AG20443 (cell line): Measurements from ENCODE around the gene HACD4.

Experiments used
- DNase-seq: peaks from one replicate; pipeline ENCODE4 v3.0.0; 2012; ENCODE audit warnings: low spot score, mixed read lengths

Gene HACD4

GRCh38 chr9:21031091-21031807, at the start of gene HACD4:
HACD4 (minus strand) TSS chr9:21031640; CDS start chr9:21031590, 50 bp downstream.
- DNase-seq: peak; percentile 89

GRCh38 chr9:21080793-21081192, 49.4 kb upstream of the HACD4 start:
- DNase-seq: no peak

GRCh38 chr9:21078702-21079101, 47.3 kb upstream of the HACD4 start:
- DNase-seq: no peak

- no peak for DNase-seq
These were observed 46.3 kb upstream of the HACD4 start, which contains the start of gene IFNB1 for GRCh38 chr9:21077781-21078180. IFNB1 (minus strand) TSS chr9:21077942; CDS start chr9:21077869, 73 bp downstream.

GRCh38 chr9:21075484-21075883, 44.0 kb upstream of the HACD4 start:
- DNase-seq: no peak

- no peak for DNase-seq
These were observed 39.5 kb upstream of the HACD4 start for GRCh38 chr9:21070906-21071305.

GRCh38 chr9:21070171-21070571, 38.7 kb upstream of the HACD4 start:
- DNase-seq: peak; percentile 86

- DNase-seq: peak; percentile 55
These were observed 29.6 kb upstream of the HACD4 start for GRCh38 chr9:21060919-21061561.

- DNase-seq: no peak
These were observed 25.5 kb upstream of the HACD4 start for GRCh38 chr9:21056931-21057330.

GRCh38 chr9:21053851-21054250, 22.4 kb upstream of the HACD4 start:
- no peak for DNase-seq

GRCh38 chr9:21047281-21047691, 15.8 kb upstream of the HACD4 start:
- no peak for DNase-seq

GRCh38 chr9:21043841-21044240, 12.4 kb upstream of the HACD4 start:
- DNase-seq: no peak

GRCh38 chr9:21042466-21042865, 11.0 kb upstream of the HACD4 start:
- DNase-seq: no peak

GRCh38 chr9:21039302-21039701, 7.9 kb upstream of the HACD4 start:
- no peak for DNase-seq

GRCh38 chr9:21037278-21037677, 5.8 kb upstream of the HACD4 start:
- no peak for DNase-seq

GRCh38 chr9:21031808-21032183, 356 bp upstream of the HACD4 start:
- DNase-seq: no peak

- DNase-seq: peak; percentile 48
These were observed 928 bp downstream of the HACD4 start for GRCh38 chr9:21030389-21031035.

- no peak for DNase-seq
These were observed 1.8 kb downstream of the HACD4 start for GRCh38 chr9:21029661-21030060.

GRCh38 chr9:21028466-21028865, 3.0 kb downstream of the HACD4 start:
- no peak for DNase-seq

GRCh38 chr9:21027295-21027694, 4.1 kb downstream of the HACD4 start:
- peak; percentile 15 for DNase-seq

- DNase-seq: no peak
These were observed 7.6 kb downstream of the HACD4 start for GRCh38 chr9:21023861-21024260.

- DNase-seq: no peak
These were observed 13.3 kb downstream of the HACD4 start for GRCh38 chr9:21018177-21018576.
